Muscle layer of duodenum (tissue), 2 donors: Measurements from ENCODE around the gene PDK2.

ENCODE experiments used
- H3K27ac ChIP-seq: one replicate; pipeline ENCODE4 v1.7.0; 2013; ENCODE audit warnings: mild to moderate bottlenecking, low read length
- H3K27me3 ChIP-seq: one replicate; pipeline ENCODE4 v1.7.0; 2013; ENCODE audit warnings: low read depth, mild to moderate bottlenecking, control low read depth, low read length
- H3K36me3 ChIP-seq, 2 donors: one replicate each; pipeline ENCODE4 v1.7.0; 2013; ENCODE audit warnings: low read length in 2 of 2, control low read depth in 1 of 2, mild to moderate bottlenecking in 1 of 2; ENCODE audit not compliant: insufficient read depth in 2 of 2, control insufficient read depth in 1 of 2
- H3K4me1 ChIP-seq, 2 donors: one replicate each; pipeline ENCODE4 v1.7.0; 2013; ENCODE audit warnings: low read length in 2 of 2, mild to moderate bottlenecking in 2 of 2, control low read depth in 1 of 2, moderate library complexity in 1 of 2; ENCODE audit not compliant: insufficient read depth in 2 of 2, control insufficient read depth in 1 of 2
- H3K4me3 ChIP-seq, 2 donors: one replicate each; pipeline ENCODE4 v1.7.0; 2013; ENCODE audit warnings: low read length in 2 of 2, low read depth in 1 of 2, mild to moderate bottlenecking in 1 of 2
- H3K9me3 ChIP-seq, 2 donors: one replicate each; pipeline ENCODE4 v1.7.0; 2013; ENCODE audit warnings: low read length in 2 of 2, control low read depth in 1 of 2, mild to moderate bottlenecking in 1 of 2; ENCODE audit not compliant: control insufficient read depth in 1 of 2
- donor health status: healthy.

Gene PDK2

GRCh38 chr17:50052241-50052796 lies 42.8 kb upstream of the PDK2 start:
- H3K27ac ChIP-seq: no peak overlapping the region

GRCh38 chr17:50052822-50053653 lies 42.1 kb upstream of the PDK2 start:
- no peak overlapping the region for H3K27ac ChIP-seq
- H3K27me3 ChIP-seq: no peaks in the 10 kb centered on the region
- no peaks in the 10 kb centered on the region for H3K9me3 ChIP-seq
- no peaks in the 10 kb centered on the region for H3K36me3 ChIP-seq
- H3K4me3 ChIP-seq: no peak overlapping the region
- peaks cover 9 to 27% of the 10 kb centered on the region in 2 donors for H3K4me1 ChIP-seq

More at GRCh38 chr17:50052241-50052796, 42.8 kb upstream of the PDK2 start:
- Histone ChIP-seq H3K4me1 (peaks cover 8 to 19% of the 10 kb centered on the region in 2 donors), H3K36me3 (no peaks in the 10 kb centered on the region), H3K27me3 (no peaks in the 10 kb centered on the region), H3K4me3 (no peak overlapping the region), H3K9me3 (no peaks in the 10 kb centered on the region)

- Histone ChIP-seq H3K4me3 (no peak overlapping the region), H3K4me1 (peaks cover 15 to 29% of the 10 kb centered on the region in 2 donors), H3K36me3 (no peaks in the 10 kb centered on the region), H3K27me3 (no peaks in the 10 kb centered on the region), H3K9me3 (no peaks in the 10 kb centered on the region), H3K27ac (no peak overlapping the region)
Measured at GRCh38 chr17:50053654-50053960, 41.5 kb upstream of the PDK2 start.

GRCh38 chr17:50055055-50055425 lies 40.1 kb upstream of the PDK2 start:
- H3K9me3 ChIP-seq: no peaks in the 10 kb centered on the region
- H3K4me3 ChIP-seq: peak overlapping the region; percentile 73 to 78
- peaks cover 26 to 41% of the 10 kb centered on the region in 2 donors for H3K4me1 ChIP-seq
- no peaks in the 10 kb centered on the region for H3K27me3 ChIP-seq
- no peaks in the 10 kb centered on the region for H3K36me3 ChIP-seq
- H3K27ac ChIP-seq: peak overlapping the region; percentile 91

GRCh38 chr17:50055426-50056216 lies 39.5 kb upstream of the PDK2 start, which contains the start of gene ITGA3:
TSS of gene ITGA3 (plus strand) at chr17:50056110. CDS start at chr17:50056440, 330 bp downstream.
- Histone ChIP-seq H3K27ac (peak within 1 kb of the TSS; percentile 91), H3K9me3 (no peaks in the 10 kb centered on the region), H3K4me3 (peak within 1 kb of the TSS; percentile 73 to 78), H3K36me3 (no peaks in the 10 kb centered on the region), H3K4me1 (peaks cover 32 to 46% of the 10 kb centered on the region in 2 donors), H3K27me3 (no peaks in the 10 kb centered on the region)

GRCh38 chr17:50056217-50056960 lies 38.8 kb upstream of the PDK2 start:
- Histone ChIP-seq H3K27me3 (no peaks in the 10 kb centered on the region), H3K4me3 (peak overlapping the region; percentile 73 to 78), H3K4me1 (peaks cover 39 to 54% of the 10 kb centered on the region in 2 donors), H3K27ac (peak overlapping the region; percentile 91), H3K36me3 (no peaks in the 10 kb centered on the region), H3K9me3 (no peaks in the 10 kb centered on the region)

GRCh38 chr17:50056961-50057330 lies 38.2 kb upstream of the PDK2 start:
- H3K36me3 ChIP-seq: no peaks in the 10 kb centered on the region
- H3K27me3 ChIP-seq: no peaks in the 10 kb centered on the region
- peaks cover 41 to 60% of the 10 kb centered on the region in 2 donors for H3K4me1 ChIP-seq
- peak overlapping the region; percentile 91 for H3K27ac ChIP-seq
- H3K9me3 ChIP-seq: no peaks in the 10 kb centered on the region
- H3K4me3 ChIP-seq: peak overlapping the region; percentile 73 to 78

GRCh38 chr17:50057521-50057991 lies 37.6 kb upstream of the PDK2 start:
- peak overlapping the region; percentile 73 to 78 for H3K4me3 ChIP-seq
- H3K9me3 ChIP-seq: no peaks in the 10 kb centered on the region
- no peaks in the 10 kb centered on the region for H3K36me3 ChIP-seq
- H3K27ac ChIP-seq: peak overlapping the region; percentile 91
- H3K27me3 ChIP-seq: no peaks in the 10 kb centered on the region
- H3K4me1 ChIP-seq: peaks cover 41 to 66% of the 10 kb centered on the region in 2 donors

GRCh38 chr17:50058296-50058953 lies 36.7 kb upstream of the PDK2 start:
- Histone ChIP-seq H3K36me3 (no peaks in the 10 kb centered on the region), H3K4me1 (peaks cover 38 to 74% of the 10 kb centered on the region in 2 donors), H3K4me3 (peak overlapping the region in 1 of 2 donors; percentile 73), H3K9me3 (no peaks in the 10 kb centered on the region), H3K27me3 (no peaks in the 10 kb centered on the region), H3K27ac (peak overlapping the region; percentile 46)

GRCh38 chr17:50059256-50059655 lies 35.9 kb upstream of the PDK2 start:
- H3K4me3 ChIP-seq: no peak overlapping the region
- peaks cover 34 to 78% of the 10 kb centered on the region in 2 donors for H3K4me1 ChIP-seq
- no peaks in the 10 kb centered on the region for H3K27me3 ChIP-seq

More at GRCh38 chr17:50059256-50059655, 35.9 kb upstream of the PDK2 start:
- H3K9me3 ChIP-seq: no peaks in the 10 kb centered on the region
- H3K27ac ChIP-seq: peak overlapping the region; percentile 46
- no peaks in the 10 kb centered on the region for H3K36me3 ChIP-seq
